NCI-H446 (cell line): ENCODE data around the gene FAM241B.

ENCODE experiments used
- DNase-seq, 2 experiments: peaks; one replicate each; lab custom pipeline; 2025; lab: John Stamatoyannopoulos, UW

FAM241B gene

DNA sequence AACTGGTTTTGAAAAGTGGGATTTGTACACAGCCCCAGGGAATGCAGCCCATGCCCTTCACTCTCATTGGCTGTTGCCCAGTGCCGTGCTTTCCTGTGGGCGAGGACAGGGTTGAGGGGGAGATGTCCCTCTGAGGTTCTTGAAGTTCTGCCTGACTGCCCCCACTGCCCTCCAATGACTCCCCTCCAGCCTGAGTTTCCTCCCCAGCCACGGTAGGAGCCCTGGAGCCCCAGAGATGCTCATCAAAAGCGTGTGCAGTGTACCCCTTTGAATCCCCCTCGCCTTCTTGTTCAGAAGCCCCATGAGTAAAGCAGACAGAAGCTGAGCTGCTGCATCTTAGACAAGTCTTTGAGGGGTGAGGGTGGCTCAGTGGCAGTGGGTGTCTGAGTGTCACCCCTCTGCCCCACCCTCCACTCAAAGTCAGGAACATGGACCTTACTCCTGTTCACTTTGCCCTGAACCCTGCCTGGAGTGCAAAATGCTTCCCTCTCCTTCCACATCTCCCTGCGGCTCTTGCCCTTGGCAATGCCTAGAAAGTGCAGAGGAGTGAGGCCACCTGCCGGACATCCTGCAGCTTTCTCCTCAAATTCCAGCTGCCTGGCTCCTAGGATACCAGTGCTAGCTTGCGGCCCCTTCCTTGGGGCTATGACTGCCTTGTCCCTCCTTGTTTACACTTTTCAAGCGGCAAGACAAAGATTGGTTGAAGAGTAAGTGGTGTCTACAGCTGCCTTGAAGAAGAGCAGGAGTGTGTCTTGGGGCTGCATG lies 19.9 kb downstream of the FAM241B start:
- no peak for DNase-seq

DNA sequence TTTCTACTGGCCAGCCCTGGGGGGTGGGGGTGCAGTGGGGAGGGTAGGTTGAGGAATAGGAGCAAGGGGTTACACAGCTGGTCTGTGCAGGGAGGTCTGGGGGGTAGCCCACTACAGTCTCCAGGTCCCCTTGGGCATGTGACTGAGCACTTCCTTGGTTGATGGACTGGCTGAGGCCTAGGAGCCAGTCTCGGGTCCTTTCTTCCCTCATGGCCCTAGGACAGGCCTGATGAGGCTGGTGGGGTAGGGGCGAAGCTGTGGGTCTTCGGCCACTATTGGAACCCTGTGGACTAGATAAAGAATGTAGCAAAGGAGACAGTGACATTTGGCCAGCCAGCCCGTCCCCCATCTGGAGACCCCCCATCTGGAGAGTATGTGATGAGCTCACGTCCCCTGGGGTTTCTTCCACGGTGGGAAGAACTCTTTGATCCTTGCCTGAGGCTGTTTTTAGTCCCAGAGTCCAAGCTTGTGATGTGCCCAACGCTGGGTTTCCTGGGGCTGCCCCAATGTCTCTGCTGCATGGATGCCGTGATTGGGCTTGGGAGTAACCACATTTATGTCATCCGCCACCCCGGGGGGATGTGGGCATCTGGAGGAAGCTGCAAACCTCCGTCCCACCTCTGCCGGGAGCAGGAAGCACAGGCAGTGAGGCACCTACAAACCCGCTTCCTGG lies 20.7 kb downstream of the FAM241B start:
- no peak for DNase-seq

DNA sequence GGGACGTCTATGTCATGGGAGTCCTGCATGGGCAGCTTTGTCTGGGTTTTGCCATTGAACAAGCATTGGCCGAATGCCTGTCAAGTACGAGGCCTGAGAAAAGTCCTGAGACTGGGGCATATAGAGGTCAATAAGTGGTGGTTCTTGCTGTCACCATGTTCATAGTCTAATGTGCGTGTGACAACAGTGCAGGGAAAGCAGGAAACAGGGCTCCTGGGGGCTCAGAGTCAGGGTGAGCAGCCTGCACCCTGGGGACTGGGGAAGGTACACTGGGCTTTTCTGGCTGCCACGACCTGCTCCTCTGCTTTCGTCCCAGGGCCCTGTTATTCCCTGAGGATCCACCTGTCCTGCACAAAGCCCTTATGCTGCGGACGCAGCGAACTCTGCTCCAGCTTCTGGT lies 21.3 kb downstream of the FAM241B start:
- no peak for DNase-seq

DNA sequence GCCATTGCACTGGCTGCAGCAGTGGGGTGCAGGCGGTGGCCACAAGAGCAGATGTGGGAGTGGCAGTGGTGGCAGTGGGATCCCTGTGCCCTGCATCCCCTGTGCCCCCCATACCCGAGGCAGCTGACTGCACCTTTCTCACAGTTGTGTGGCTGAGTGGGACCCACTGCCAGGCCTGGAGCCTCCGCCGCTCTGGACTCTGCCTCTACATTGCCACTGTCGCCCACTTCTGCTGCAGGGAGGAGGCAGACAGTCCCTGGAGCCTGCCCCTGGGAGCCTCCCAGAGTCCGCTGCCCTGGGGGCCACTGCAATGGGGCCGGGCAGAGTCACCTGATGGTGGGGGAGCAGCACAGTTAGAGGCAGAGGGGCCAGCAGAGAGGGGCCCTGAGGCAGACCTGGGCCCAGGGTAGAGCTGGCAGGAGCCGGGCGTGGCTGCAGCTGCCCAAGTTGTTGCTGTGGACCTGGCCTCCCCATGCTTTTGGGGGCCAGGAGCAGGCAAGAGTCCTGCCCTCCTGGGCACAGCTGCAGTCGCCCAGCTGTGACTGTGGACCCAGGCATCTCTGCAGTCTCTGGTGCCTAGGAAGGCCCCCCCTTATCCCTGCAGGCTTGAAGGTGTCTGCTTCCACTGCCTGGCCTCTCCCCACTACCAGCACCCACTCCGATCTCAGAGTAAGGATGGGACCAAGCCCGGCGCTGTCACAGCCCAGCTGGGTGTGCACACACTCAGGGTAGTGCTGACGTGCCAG lies 22.2 kb downstream of the FAM241B start:
- no peak for DNase-seq

DNA sequence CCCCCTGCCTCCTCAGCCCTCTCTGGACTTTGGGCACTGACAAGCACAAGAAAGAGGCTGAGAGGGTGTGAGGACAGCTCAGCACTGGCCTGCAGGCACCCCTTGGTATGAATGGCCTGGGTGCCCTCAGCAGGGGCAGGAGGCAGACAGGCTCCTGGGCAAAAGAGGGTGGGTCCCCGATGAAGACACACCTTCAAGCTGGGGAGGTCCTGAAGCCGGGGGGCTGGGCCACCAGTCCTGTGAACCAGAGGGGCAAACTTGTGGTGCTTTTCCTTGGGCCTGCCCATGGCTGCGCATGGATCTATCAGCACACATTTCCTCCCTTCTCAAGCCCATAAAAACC lies 22.8 kb downstream of the FAM241B start:
- DNase-seq: no peak

DNA sequence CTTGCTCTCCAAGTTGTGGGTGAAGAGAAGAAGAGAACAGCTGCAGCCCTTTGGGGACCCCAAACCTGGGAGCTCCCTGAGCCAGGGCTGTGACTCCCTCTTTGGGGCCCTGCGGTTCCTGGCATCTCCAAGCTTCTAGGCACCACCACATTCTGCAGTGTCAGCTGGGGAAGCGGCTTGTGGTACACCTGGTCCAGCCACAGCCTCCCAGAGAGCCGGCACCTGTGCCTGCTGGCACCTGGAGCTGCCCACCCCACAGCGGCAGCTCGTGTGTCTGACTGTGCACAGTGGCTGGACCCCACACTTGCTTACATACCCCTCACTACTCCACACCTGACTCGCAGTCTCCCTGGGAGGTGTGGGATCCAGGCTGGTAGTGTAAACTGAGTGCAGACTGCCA lies 23.5 kb downstream of the FAM241B start:
- DNase-seq: no peak

DNA sequence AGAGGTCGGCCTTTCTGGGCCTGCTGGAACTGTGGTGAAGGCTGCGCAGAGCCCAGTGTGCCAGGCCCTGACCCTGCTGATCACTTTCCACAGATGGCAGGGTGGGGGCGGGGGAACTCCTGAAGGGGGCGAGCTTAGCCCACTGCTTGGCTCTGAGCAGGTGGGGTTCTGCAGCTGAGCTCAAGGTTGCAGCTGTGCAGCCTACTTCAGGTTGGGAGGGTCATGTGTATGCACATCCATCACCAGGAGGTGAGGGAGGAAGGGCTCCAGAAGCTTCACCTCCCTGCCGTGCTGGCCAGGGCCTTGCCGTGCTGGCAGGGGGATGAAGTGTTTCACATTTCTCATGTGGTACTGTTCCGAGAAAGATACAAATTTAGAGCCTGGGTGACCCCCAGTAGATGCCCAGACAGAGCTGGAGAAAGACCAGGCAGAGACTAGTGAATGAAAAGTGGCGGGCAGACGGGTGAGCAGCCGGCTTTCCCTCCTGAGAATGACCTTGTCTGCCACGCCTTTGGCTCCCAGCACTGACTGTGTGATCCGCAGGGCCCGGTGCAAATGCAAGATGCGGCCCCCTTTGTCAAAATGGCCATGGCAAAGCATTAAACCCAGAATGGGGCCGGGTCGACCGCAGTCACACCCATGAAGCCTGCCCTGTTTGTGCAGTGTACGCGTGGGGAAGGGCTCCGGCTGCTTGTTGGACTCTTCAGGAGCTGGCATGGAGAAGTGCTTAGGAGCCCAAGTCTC lies 25.2 kb downstream of the FAM241B start:
- DNase-seq: no peak

DNA sequence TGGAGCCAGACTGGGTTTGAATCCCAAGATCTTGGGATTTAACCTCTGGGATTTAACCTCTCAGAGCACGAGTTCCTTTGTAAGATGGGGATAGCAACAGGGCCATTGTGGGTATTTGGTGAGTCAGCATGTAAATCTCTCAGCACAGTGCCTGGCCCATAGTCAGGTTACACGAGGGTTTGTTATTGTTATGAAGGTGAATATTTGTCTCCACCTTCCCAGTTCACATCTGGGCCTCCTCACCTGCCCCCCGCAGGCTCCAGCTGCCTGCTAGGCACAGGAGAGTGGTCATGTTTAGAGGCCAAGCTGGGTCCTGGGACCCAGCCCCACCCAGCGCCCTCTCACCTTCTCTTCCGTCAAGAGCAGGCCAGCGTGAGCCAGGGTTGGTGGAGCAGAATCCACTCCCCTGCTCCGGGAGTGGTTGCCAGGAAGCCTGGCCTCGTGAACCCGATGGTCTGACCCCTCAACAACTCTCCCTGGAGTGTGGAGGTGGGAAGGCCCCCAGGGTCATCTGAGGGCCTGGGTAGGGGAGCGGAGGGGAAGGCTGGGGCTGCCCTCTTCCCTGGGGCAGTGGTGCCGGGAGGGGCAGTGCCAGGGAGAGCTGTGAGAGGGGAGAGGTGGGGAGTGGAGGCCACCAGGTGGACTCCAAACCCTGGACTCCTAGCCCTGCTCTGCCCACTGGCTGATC lies 26.0 kb downstream of the FAM241B start:
- DNase-seq: no peak

DNA sequence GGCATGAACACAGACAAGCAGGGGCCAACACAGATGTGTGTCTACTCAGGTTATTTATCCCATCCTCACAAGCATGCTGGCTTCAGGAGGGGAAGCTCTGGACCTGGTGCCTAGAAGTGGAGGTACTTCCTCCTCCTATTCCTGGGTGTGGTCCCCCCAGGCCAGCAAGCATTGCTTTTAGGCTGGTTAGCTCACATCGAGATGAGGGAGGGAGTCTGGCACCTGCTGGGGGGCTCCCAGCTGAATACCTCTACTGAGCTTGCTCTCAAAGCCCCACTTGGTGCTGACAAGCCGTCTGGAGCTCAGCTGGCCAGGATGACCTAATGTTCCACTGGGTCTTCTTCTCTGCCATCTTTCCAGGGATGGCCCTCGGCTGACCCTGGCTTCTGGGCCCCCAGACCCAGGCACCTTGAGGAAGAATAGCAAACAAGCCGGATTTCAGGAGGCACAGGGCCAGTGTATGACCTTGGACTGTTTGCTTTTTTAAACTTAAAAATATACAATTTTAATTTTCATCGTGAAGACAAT lies 26.8 kb downstream of the FAM241B start:
- no peak for DNase-seq

DNA sequence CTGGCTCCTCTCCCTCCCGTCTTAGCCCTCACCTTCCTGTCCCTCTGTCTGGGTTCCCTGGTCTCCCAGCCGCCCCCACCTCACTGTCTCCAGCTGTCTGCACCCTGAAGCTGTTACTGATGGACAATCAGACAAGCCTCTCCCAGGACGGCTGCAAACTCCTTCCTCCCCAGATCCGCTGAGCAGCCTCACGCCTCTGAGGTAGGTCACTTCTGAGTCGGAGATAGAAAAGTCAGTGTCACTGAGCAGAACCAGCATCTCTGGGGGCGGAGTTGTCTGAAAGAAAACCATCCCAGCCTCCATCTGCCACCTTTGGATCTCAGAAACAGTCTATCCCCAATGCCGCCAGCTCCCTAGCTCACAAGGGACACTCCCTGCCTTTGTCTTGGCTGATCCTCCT lies 27.4 kb downstream of the FAM241B start:
- no peak for DNase-seq

DNA sequence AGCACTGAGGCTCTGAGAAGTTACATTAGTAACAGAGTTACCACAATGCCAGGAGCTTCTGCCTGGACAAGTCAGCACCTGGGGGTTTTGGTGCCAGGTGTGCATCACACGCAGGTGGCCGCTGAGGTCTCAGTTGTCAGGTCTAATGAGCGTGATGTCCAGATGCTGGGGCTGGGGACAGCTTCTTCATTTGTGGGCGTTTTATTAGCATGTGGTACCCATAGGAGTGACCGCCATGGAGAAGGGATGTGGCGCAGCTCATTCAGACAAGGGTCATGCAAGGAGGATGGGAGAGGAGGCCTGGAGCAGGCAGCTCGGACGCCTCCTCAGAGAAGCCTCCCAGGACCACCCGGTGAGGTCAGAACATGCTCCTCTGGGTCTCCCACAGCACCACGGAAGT lies 27.8 kb downstream of the FAM241B start:
- no peak for DNase-seq

DNA sequence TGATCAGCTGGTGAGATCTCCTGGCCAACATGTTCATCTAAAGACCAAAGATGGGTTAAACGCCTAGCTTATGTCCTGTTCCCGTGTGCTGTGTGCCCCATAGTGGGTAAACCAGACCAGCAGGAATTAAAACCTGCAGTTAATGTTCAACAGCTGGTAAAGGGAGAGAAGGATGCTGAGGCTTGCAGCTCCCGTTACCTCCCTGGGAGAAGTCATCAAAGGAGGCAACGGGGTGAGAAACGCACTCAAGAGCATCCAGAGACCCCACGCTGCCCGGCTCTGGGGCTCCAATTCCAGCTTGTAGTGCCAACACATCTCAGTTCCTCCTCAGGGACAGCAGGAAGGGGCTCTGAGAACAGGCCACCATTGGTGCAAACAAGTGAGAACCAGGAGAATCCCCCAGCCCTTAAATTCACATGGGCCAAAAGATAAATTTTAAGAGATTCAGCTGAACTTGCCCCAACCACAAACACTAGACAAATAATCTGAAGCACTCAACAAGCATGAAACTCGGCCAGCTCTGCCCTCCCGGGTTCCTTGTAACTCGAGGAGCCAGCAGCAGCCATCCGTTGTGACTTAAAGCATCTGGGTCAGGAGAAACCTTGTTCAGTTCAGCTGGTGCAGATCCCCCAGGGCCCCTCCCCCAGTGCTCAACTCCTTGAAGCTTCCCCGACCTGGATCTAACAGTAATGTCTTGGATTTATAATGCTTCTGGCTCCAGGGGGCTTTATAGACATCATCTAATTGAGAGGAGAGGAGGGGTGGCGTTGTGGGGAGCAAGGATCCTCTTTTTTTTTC lies 29.4 kb downstream of the FAM241B start:
- no peak for DNase-seq

DNA sequence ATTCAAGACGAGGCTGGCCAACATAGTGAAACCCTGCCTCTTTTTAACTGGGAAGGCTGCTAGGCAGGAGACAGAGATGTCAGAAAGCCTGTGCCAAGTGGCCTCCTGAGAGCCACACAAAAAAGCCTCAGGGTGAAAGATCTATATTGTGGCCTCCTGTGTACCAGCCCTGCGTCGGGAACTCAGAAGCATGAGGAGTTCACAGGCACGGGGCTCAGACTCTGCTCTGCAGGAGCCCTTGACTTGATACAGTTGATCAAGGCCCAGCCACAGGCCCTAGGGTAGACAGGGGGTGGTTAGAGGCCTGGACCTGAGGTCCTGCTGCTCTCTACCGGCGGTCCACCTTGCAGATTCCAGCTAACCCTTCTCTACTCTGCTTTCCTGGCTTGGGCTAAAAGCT lies 30.2 kb downstream of the FAM241B start:
- DNase-seq: no peak

DNA sequence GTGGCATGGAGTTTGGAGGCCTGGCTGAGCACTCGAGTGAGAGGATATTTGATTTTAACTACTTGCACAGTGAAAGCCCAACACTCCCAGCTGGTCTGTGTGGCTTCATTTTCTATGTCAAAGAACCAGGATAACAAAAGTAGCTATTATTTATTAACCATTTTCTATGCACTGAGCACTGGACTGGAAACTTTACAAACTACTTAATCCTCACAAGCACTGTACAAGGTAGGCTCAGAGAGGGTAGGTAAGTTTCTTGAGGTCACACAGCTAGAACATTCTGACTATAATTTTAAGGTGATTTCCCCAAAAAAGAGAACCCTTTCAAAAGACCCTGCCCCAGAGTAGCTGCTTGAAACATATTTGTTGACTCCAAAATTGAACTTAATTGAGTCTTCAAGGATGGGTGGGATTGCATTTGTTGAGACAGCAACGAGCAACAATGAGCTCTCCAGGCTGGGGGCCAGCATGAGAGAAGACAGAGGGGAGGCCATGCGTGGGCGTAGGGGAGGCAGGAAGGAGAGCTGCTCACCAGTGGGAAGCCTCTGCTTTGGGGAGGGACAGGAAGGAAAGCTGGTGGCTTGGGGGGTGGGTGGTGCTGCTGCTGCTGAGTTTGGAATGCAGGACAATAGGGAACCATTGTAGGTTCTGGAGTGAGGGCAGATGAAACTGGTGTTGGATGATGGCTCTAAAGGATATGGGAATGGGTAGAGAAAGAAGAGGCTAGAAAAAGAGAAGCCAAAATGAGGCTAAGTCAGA lies 31.5 kb downstream of the FAM241B start:
- DNase-seq: no peak

DNA sequence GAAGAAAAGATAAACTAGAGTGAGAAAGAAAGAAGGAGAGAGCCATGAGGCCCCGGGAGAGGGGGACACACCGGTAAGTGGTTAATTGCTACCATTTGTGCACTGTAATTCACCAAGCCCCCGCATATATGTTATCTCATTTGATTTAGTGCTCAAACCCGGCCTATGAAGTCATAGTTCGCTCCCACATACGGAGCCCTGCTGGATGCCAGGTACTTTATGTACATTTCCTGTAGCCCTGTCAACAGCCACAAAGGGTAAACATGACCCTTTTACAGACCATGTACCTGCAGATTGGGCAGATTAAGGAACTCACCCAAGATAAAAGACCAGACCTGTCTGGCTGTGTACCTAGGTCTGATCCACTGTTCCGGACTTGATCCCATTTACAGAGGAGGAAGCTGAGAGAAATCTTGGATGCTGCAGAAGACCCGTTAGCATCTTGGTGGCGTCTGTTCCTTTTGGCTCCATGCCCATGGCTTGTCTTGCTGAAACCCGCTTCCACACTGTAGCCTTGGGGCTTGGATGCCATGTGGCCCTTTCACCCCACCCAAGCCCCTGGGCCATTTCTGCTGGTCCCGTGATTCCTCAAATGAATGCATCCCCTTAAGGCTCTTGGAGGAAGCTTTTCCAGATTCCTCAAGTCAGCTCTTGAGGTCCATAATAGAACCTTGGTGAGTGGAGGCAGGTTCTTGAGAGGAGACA lies 32.3 kb downstream of the FAM241B start:
- peak in 1 of 2 experiments; percentile 1 for DNase-seq

DNA sequence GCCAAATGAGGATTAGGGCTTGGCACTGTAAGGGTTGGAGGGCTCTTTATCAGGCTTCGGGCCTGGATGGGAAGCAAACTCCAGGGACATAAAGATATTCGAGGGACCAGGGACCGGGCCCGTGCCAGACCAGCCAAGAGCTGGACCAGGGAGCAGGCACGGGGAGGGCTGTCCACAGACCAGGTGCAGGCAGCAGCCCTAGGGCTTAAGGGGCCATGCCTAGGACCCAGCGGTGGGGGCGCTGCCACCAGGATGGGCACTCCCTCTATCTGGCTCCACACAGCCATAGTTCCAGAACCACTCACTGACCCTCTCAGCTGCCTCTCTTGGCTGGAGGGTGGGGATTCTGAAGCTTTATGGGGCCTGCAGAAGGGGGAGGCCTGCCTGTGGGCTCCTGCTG lies 32.9 kb downstream of the FAM241B start:
- DNase-seq: no peak

DNA sequence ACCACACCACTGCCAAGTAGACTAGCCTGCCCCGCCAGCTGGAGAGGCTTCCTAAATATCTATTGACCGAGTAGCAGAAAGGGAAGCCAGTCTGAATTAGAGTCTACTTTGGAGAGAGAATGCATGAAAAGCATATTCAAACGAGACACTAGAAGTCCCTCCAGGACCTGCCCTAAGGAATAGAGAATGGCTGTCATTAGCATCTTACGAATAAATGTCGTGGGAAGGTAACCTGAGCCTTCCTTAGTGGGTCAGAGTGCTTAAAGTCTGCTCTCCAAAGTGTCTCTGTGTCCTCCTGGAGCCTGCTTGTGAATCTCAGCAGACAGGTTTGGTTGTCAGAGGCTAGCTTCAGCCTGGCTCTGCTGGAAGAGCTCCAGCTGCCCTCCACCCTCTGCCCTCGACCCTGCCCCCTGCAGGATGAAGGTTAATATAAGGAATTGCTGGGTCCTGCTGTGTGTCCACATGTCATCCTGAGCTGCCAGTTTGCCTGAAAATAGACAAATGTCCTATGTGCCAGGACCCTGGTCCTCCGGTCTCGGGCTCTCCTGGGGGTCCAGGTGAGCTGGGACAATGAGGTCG lies 33.4 kb downstream of the FAM241B start:
- DNase-seq: no peak

DNA sequence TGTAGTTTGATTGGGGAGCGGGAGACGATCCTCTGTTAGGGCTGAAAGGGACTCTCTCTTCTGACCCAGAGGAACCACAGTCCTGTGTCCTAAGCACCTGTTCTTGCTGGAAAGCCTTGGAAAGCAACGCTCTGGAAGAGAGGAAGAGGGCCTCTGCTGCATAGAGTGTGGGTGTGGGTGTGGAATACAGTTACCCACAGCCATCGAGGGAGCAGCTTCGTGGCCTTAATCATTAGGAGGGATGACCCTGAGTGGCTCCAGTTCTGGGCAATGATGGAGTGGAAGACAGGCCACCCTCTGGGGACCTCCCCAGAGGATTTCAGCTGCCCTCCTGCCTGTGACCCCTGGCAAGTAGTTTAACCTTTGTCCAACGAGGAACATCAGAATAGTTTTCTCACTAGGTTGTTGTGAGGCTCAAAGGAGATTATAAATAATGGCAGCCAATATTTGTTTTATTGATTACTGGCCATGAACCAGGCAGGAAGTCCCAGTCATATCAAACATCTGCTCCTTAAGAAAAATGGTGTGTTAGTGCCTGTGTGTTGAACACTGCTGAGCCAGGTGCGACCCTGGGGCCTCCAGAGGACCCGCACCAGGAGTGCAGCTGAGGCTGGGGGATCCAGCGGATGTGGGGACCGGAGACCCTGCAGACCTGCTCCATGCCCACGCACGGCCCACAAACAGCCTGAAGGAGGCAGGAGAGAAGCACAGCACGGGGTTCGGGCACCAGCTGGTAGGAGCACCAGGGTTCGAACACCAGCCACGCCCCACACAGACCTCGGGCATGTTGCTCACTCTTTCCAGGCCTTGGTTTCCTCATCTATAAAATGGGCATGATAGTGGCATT lies 35.6 kb downstream of the FAM241B start:
- no peak for DNase-seq
